Fibroblast of mammary gland (primary cell): Measurements from ENCODE around the gene HEATR9.

Experiments used
- DNase-seq: peaks from one replicate; pipeline ENCODE4 v3.0.0-alpha.2; 2010; ENCODE audit warnings: low read depth
- H3K4me3 ChIP-seq: 2 replicates; pipeline ENCODE4 v1.5.1; 2011; ENCODE audit warnings: low read depth, mild to moderate bottlenecking, low read length, moderate library complexity; ENCODE audit not compliant: control insufficient read depth
- CTCF ChIP-seq: conservative IDR thresholded peaks from 2 replicates; pipeline ENCODE4 v1.5.1; 2011; ENCODE audit warnings: low read depth, low read length, inconsistent platforms; ENCODE audit not compliant: control insufficient read depth, insufficient read depth

The HEATR9 gene

GRCh38 chr17:35875072-35875799, 6.5 kb upstream of the HEATR9 start:
- no peak for TF ChIP-seq CTCF

GRCh38 chr17:35872196-35872980, 3.7 kb upstream of the HEATR9 start:
- DNase-seq: no peak
- H3K4me3 ChIP-seq: no peak overlapping the region
- TF ChIP-seq CTCF: no peak

More at GRCh38 chr17:35875072-35875799, 6.5 kb upstream of the HEATR9 start:
- DNase-seq: no peak
- no peak overlapping the region for H3K4me3 ChIP-seq

GRCh38 chr17:35870906-35871819, 2.5 kb upstream of the HEATR9 start:
- DNase-seq: no peak
- TF ChIP-seq CTCF: no peak
- no peak overlapping the region for H3K4me3 ChIP-seq

- TF ChIP-seq CTCF: no peak
- no peak overlapping the region for H3K4me3 ChIP-seq
- no peak for DNase-seq
Measured at GRCh38 chr17:35867574-35867973, 1.1 kb downstream of the HEATR9 start.

- peak; percentile 53 for DNase-seq
- no peak overlapping the region for H3K4me3 ChIP-seq
- TF ChIP-seq CTCF: no peak
Measured at GRCh38 chr17:35866341-35866950, 2.2 kb downstream of the HEATR9 start.
